NCI-H146 treated with DMSO at 0.1 percent for 48 hours (cell line): ENCODE results near the gene TTC19.
"Not testable (repeated sequence)": the region's sequence is repeated elsewhere in the genome, so short reads cannot be mapped to it uniquely, and the experiment has no call there.

Experiments used
- DNase-seq: peaks from one replicate; lab custom pipeline; 2025; ENCODE audit not compliant: unreplicated experiment; lab: John Stamatoyannopoulos, UW

Gene TTC19

GRCh38 chr17:16027708-16028584 is 28.3 kb downstream of the TTC19 start:
- DNase-seq, result no peak

DNA sequence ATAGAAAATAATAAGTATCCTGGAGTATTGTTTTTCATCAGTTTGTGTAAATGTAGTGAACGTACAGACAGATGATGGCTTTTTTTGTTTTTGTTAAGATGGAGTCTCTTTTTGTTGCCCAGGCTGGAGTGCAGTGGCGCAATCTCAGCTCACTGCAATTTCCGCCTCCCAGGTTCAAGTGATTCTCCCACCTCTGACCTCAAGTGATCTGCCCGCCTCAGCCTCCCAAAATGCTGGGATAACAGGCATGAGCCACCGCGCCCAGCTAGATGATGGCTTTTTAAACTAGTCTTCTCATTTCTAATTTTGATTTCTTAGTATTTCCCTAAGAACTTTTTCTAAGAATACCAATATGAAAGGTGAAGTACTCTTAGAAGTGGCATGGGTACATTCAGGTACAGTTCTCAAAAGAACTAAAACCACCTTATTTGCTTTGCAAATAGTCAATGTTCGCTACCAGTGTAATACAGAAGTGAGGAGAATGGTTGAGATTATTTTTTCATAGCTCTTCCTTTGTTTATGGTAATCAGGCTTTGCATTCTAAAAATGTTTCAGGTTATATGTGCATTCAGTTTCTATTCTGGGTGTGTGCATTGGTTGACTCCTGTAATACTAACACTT is 34.2 kb downstream of the TTC19 start:
- DNase-seq, result no peak

GRCh38 chr17:16036261-16036660 is 36.6 kb downstream of the TTC19 start:
- no peak for DNase-seq

- DNase-seq, result no peak
Measured at GRCh38 chr17:16037636-16038035, 38.0 kb downstream of the TTC19 start.

DNA sequence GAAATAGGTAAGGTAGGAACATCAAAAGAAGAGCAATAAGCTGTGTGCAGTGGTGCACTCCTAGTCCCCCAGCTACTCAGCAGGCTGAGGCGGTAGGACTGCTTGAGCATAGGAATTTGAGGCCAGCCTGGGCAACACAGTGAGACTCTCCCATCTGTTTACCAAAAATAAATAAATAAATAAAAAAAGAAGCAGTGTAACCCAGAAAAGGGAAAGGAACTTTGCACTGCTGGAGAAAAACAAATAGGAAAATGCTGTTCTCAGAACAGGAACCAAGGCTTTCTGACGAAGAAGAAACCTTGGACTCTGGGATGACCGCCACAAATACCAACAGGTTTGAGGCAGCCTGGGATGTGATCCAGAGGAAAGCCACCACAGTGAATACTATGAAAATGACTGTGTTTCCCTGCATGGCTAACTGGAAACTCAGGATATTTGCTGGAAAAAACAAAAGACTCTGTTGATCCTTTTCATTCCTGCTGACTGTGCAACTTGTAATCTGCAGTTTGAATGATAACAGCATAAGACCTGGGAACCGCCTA is 41.2 kb downstream of the TTC19 start:
- DNase-seq, result no peak

DNA sequence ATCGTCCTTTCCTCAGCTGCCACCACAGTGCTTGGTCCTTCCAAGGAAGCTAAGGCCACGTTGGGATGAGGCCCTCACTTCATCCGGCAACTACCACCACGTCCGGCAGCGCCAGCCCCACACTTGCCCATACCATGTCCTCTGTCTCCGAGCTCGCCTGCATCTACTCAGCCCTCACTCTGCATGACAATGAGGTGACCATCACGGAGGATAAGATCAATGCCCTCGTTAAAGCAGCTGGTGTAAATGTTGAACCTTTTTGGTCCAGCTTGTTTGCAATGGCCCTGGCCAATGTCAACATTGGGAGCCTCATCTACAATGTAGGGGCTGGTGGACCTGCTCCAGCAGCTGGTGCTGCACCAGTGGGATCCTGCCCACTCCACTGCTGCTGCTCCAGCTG is 44.9 kb downstream of the TTC19 start:
- DNase-seq, result peak; percentile 83

DNA sequence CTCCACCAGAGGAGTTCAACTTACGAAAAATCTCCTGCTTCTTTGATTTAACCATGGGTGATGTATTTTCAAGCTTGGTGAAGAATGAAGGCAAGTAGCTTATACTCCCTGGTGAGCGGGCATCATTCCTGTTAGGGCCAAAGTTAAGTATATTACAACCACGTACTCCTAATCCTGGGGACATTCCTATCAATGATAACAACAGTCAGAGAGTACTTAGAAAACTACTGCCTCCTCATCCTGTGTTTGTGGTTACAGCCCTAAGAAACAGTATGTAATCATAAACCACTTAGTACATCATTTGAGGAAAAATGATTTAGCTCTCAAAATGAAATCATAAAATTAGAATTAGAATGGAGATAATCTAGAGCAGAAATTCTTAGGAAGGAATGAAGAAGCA is 47.3 kb downstream of the TTC19 start:
- no peak for DNase-seq

GRCh38 chr17:16048811-16049449 is 49.3 kb downstream of the TTC19 start:
- no peak for DNase-seq

DNA sequence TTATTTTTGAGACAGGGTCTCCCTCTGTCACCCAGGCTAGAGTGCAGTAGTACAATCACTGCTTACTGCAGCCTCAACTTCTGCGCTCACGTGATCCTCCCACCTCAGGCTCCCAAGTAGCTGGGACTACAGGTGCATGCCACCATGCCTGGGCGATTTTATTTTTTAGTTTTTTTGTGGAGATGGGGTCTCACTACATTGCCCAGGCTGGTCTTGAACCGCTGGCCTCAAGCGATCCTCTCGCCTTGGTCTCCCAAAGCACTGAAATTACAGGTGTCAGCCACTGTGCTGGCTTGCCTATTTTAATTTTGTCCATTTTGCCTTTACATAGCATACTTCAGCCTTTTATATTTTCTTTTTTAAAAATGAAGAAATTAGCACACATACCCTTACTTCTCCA is 51.2 kb downstream of the TTC19 start:
- no peak for DNase-seq

DNA sequence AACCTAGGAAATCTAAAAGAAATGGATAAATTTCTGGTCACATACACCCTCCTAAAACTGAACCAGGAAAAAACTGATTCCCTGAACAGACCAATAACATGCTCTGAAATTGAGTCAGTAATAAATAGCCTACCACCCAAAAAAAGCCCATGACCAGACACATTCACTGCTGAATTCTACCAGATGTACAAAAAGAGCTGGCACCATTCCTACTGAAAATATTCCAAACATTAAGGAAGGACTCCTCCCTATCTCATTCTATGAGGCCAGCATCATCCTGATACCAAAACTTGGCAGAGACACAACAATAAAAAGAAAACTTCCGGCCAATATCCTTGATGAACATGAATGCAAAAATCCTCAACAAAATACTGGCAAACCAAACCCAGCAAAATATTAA is 52.9 kb downstream of the TTC19 start:
- DNase-seq, result no peak

DNA sequence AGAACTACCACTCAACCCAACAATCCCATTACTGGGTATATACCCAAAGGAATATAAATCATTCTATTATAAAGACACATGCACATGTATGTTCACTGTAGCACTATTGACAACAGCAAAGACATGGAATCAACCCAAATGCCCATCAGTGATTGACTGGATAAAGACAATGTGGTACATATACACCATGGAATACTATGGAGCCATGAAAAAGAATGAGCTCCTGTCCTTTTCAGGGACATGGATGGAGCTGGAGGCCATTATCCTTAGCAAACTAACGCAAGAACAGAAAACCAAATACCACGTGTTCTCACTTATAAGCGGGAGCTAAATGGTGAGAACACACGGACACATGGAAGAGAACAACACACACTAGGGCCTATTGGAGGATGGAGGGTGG is 55.5 kb downstream of the TTC19 start:
- DNase-seq, result not testable (repeated sequence)

DNA sequence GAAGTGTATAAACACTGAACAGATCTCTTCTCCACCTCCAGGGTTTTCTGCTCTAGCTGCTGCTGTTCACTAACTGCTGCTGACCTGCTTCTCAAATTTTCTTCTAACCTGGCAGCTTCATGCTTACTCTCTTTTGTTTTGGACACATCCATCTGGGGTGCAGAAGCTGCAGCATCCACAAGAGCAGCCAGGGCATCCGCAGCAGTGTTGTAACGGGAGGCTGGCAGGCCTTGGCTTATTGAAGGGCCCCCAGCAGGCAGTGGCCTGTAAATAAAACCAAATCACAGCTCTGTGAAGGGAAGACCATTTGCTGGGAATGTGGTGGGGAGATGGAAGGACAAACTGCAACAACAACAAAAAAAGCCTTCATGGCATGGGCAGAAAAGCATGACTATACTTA is 62.0 kb downstream of the TTC19 start:
- no peak for DNase-seq

DNA sequence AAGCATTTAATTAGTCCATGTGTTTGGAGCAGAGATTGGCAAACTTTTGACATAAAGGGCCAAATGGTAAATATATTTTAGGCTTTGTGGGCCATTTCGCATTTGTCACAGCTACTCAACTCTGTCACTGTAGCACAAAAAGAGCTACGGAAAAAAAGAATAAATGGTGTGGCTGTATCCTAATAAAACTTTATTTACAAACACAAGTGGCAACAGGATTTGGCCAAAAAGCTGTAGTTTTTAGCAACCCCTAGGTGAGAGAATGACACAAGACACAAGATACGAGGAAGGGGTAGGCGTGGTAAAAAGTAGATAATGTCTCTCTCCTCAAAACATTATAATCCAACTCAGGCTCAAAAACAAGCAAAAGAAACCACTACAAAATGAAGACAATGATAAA is 66.5 kb downstream of the TTC19 start:
- no peak for DNase-seq

GRCh38 chr17:16068323-16068722 is 68.7 kb downstream of the TTC19 start:
- DNase-seq, result no peak

DNA sequence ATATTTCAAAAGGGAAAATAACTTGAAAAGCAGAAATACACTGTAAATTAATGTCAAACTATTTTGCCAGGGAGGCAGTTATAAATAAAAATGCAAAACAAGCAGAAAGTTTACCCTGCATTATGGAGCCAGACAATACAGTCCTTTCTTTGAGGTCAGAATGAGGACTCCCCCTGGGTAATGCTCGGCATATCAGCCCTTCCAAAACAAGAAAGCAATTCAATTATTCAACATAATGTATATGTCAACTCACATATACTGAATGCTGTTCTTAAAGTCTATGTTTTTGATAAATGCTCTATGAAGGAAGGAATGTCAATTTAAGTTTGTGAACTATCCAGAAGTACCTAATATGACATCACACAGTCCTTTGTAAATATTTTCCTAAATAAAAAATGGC is 72.4 kb downstream of the TTC19 start:
- no peak for DNase-seq

GRCh38 chr17:16073845-16074244 is 74.2 kb downstream of the TTC19 start:
- DNase-seq, result no peak

DNA sequence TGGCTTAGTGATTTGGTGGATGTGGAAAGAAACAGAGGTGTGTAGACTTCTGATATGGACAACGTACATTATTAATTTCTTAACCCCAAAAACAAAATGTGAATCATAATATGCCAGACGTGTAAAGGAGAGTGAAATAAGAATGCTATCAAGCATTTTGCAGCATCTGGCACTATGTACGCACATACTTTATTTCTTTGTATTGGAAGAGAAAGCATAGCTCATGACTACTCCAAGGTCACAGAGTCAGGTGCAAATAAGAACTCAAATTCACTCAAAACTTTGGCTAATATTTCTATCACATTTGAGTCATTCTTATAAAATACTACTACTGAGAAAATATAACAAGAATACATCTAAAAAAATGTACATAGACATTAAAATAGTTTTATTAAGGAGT is 74.8 kb downstream of the TTC19 start:
- DNase-seq, result no peak

- no peak for DNase-seq
Measured at GRCh38 chr17:16075949-16076348, 76.3 kb downstream of the TTC19 start.
